PC-3 (cell line): ENCODE measurements around the gene TRAPPC11. TPM values are rescaled to one million over a fixed set of nuclear protein-coding genes. Genes with fewer than 3 reads are reported as not detected.

Experiments used
- ATAC-seq: fragments of 200-7000 bp; cut with Tn5 transposase; 2 replicates; pipeline ENCODE4 v1.9.1; 2020; ENCODE audit warnings: mild to moderate bottlenecking, moderate library complexity
- BruUV-seq: library from RNA; stranded (reverse); fragments of 400-500 nt; replicated peaks from 2 replicates; lab custom pipeline; 2021; lab: Mats Ljungman, UMichigan
- CTCF ChIA-PET: fragments of 300-600 bp; sonication (Branson Sonifier 250); formaldehyde crosslinking; loops from one replicate; lab custom pipeline; 2022; ENCODE audit warnings: antibody characterized with exemption; lab: Charles Lee
- POLR2A ChIA-PET: fragments of 300-600 bp; sonication (Branson Sonifier 250); formaldehyde crosslinking; loops from one replicate; lab custom pipeline; 2022; ENCODE audit warnings: antibody characterized with exemption; ENCODE audit not compliant: unreplicated experiment; lab: Charles Lee
- DNase-seq: peaks from one replicate; pipeline ENCODE4 v3.0.0-alpha.2; 2015
- H2AFZ ChIP-seq: fragments of 300-600 bp; sonication (generic); 2 replicates; pipeline ENCODE4 v1.6.0; 2016; ENCODE audit warnings: antibody characterized with exemption, low read length
- H3F3A ChIP-seq: fragments of 300-600 bp; sonication (generic); one replicate; pipeline ENCODE4 v1.6.0; 2017; ENCODE audit warnings: antibody characterized with exemption, low read length, control low read depth, mild to moderate bottlenecking; ENCODE audit not compliant: unreplicated experiment
- H3K27ac ChIP-seq: fragments of 300-600 bp; sonication (generic); 2 replicates; pipeline ENCODE4 v1.5.1; 2016; ENCODE audit warnings: mild to moderate bottlenecking, low read length
- H3K27me3 ChIP-seq: fragments of 300-600 bp; sonication (generic); 2 replicates; pipeline ENCODE4 v1.6.1; 2016; ENCODE audit warnings: low read length, mixed read lengths
- H3K36me3 ChIP-seq: fragments of 300-600 bp; sonication (generic); 2 replicates; pipeline ENCODE4 v1.6.1; 2016; ENCODE audit warnings: low read depth, mixed run types, low read length, mixed read lengths
- H3K4me1 ChIP-seq: fragments of 300-600 bp; sonication (generic); 2 replicates; pipeline ENCODE4 v1.5.1; 2016; ENCODE audit warnings: low read length; ENCODE audit not compliant: insufficient read depth
- H3K4me2 ChIP-seq: fragments of 300-600 bp; sonication (generic); 2 replicates; pipeline ENCODE4 v1.6.0; 2016; ENCODE audit warnings: low read length
- H3K4me3 ChIP-seq: fragments of 300-600 bp; sonication (generic); 2 replicates; pipeline ENCODE4 v1.5.1; 2016; ENCODE audit warnings: mild to moderate bottlenecking, low read length, mixed read lengths
- H3K79me2 ChIP-seq: fragments of 300-600 bp; sonication (generic); 2 replicates; pipeline ENCODE4 v1.6.1; 2017; ENCODE audit warnings: low read length, mixed read lengths
- H3K9ac ChIP-seq: fragments of 300-600 bp; sonication (generic); 2 replicates; pipeline ENCODE4 v1.6.0; 2016; ENCODE audit warnings: mild to moderate bottlenecking, low read length
- H3K9me2 ChIP-seq: fragments of 300-600 bp; sonication (generic); replicated peaks from 2 replicates; pipeline ENCODE4 v1.6.1; 2016; ENCODE audit warnings: mixed run types, low read length, mixed read lengths
- H3K9me3 ChIP-seq: fragments of 300-600 bp; sonication (generic); 2 replicates; pipeline ENCODE4 v1.6.1; 2016; ENCODE audit warnings: low read length, mixed read lengths
- H4K20me1 ChIP-seq: fragments of 300-600 bp; sonication (generic); 2 replicates; pipeline ENCODE4 v1.6.1; 2016; ENCODE audit warnings: low read length, mixed read lengths
- EZH2 ChIP-seq: fragments of 300-600 bp; sonication (generic); IDR thresholded peaks from one replicate; pipeline ENCODE4 v1.6.1; 2017; ENCODE audit warnings: antibody characterized with exemption, mild to moderate bottlenecking, low read length; ENCODE audit not compliant: unreplicated experiment
- EZH2phosphoT487 ChIP-seq: fragments of 300-600 bp; sonication (generic); IDR thresholded peaks from 2 replicates; pipeline ENCODE4 v1.6.1; 2018; ENCODE audit warnings: mild to moderate bottlenecking, antibody characterized with exemption, low read length, borderline replicate concordance
- intact Hi-C: fragments of 100-400 bp; cut with micrococcal nuclease; formaldehyde crosslinking; loops from 2 replicates; pipeline ENCODE4 v1.9.0; 2023
- total RNA-seq: library from RNA; depleted of rRNA; stranded (reverse); fragments of >200 nt; gene quantifications from 2 replicates; pipeline ENCODE4 v1.2.3, GENCODE V29; 2014; rRNA removed
- TF ChIP-seq, protein P1 (sequence below): fragments of 300-600 bp; sonication (generic); conservative IDR thresholded peaks from 2 replicates; pipeline ENCODE4 v1.5.1; 2017; ENCODE audit warnings: antibody characterized with exemption, low read depth, mild to moderate bottlenecking, low read length

TRAPPC11 gene
- total RNA-seq, 1 experiment from 2014 or later = 20.0 TPM

DNA sequence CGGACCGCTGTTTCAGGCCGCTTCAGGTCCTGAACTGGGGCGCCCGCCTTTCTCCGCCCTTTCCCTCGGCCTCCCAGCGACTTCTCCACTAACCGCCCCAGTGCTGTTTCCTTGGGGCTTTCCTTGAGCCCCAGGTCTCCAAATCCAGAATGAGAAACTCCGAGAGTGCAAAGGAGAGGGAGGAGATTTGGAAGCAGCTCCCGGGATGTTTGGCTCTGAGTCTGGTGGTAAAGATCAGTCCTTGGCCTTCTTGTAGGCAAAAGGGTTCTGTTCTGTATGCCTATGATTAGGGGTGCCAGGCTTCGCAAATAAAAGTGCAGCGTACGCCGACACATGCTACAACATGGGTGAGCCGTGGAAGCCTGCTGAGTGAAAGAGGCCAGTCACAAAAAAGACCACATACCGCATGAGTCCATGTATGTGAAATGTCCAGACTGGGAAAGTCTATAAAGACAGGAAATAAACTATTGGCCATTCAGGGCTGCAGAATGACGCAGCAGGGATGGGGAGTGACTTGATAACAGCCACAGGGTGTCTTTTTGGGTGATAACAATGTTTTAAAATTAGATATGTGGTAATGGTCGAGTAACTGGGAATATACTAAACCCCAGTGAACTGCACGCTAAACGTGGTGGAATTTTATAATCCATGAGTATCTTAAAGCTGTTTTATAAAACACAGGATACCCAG, 99.8 kb downstream of the TRAPPC11 start:
- Histone ChIP-seq H3K4me2 (no peak overlapping the region), H3K27me3 (no peaks in the 10 kb centered on the region), H3K4me3 (no peak overlapping the region), H3K36me3 (no peaks in the 10 kb centered on the region), H3K9me3 (no peaks in the 10 kb centered on the region), H2AFZ (peak overlapping the region; percentile 30; the same call in 1 of the 2 replicates), H3K79me2 (no peaks in the 10 kb centered on the region), H3K9ac (peak overlapping the region; percentile 20; the same call in 1 of the 2 replicates), H3K9me2 (no peaks in the 10 kb centered on the region), H4K20me1 (no peaks in the 10 kb centered on the region), H3K4me1 (peaks cover 26% of the 10 kb centered on the region), H3F3A (no peaks in the 10 kb centered on the region), H3K27ac (0 out of 2 replicates have a peak overlapping the region, but pooled peaks have one; percentile 20)
- ATAC-seq (no peak), DNase-seq (no peak)
- no TSS peak for BruUV-seq
- intact Hi-C loops = loop anchor here (10.0 kb wide), 1 partner anchor 284 kb away; no protein-coding TSS in a partner anchor
- ChIA-PET CTCF (no interaction called here), POLR2A (interaction anchor here (0.6 to 0.8 kb wide), 2 partner anchors 32 to 891 kb away, joined by 4 to 8 read pairs; no protein-coding TSS in a partner anchor)
- no peak for TF ChIP-seq EZH2
- TF ChIP-seq, protein P1, sequence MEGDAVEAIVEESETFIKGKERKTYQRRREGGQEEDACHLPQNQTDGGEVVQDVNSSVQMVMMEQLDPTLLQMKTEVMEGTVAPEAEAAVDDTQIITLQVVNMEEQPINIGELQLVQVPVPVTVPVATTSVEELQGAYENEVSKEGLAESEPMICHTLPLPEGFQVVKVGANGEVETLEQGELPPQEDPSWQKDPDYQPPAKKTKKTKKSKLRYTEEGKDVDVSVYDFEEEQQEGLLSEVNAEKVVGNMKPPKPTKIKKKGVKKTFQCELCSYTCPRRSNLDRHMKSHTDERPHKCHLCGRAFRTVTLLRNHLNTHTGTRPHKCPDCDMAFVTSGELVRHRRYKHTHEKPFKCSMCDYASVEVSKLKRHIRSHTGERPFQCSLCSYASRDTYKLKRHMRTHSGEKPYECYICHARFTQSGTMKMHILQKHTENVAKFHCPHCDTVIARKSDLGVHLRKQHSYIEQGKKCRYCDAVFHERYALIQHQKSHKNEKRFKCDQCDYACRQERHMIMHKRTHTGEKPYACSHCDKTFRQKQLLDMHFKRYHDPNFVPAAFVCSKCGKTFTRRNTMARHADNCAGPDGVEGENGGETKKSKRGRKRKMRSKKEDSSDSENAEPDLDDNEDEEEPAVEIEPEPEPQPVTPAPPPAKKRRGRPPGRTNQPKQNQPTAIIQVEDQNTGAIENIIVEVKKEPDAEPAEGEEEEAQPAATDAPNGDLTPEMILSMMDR = no peak
- no peak for TF ChIP-seq EZH2phosphoT487

DNA sequence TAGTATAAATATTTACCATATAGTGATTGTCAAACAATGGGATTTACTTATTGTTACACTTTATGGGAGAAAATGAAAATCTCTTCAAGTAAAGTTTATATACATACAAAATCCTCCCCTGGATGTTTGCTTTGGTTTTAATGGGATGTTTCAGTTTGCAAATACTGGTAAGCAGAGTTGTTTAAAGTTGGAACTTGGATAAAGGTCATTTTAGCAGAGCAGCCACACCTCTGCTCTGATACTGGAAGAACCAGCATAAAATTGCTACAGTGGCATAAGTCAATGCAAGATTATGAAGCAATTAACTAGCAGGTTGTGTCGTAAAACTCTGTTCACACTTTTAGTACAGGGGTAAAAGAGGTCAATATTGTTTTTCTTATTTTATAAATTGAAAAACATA, 101.2 kb downstream of the TRAPPC11 start:
- Histone ChIP-seq H2AFZ (no peak overlapping the region), H3K4me1 (peaks cover 26% of the 10 kb centered on the region), H3F3A (no peaks in the 10 kb centered on the region), H3K4me3 (no peak overlapping the region), H3K4me2 (peak overlapping the region; percentile 6; the same call in 1 of the 2 replicates), H3K9me2 (no peaks in the 10 kb centered on the region), H3K27me3 (no peaks in the 10 kb centered on the region), H3K27ac (peak overlapping the region; percentile 59), H3K9me3 (no peaks in the 10 kb centered on the region), H3K36me3 (no peaks in the 10 kb centered on the region), H3K9ac (no peak overlapping the region), H4K20me1 (no peaks in the 10 kb centered on the region), H3K79me2 (no peaks in the 10 kb centered on the region)
- DNase-seq (peak; percentile 74), ATAC-seq (peak; percentile 85)
- ChIA-PET CTCF (no interaction called here), POLR2A (interaction anchor here (0.6 kb wide), 1 partner anchor 158 kb away, joined by 8 read pairs; no protein-coding TSS in a partner anchor)
- no TSS peak for BruUV-seq
- intact Hi-C loops = loop anchor here (1.0 to 5.0 kb wide), 3 partner anchors 9 to 103 kb away; partner anchors contain the start of genes RWDD4 and TRAPPC11
- no peak for TF ChIP-seq EZH2phosphoT487

Other genes starting within 250 kb of the TRAPPC11 start
- 21.2 and 31.5 TPM in 2 replicates for gene CDKN2AIP, start 214.7 kb upstream of the TRAPPC11 start, total RNA-seq
- gene ING2, start 154.2 kb upstream of the TRAPPC11 start, total RNA-seq = 12.4 and 17.3 TPM in 2 replicates
- 22.6 and 29.6 TPM in 2 replicates for gene RWDD4, start 108 bp upstream of the TRAPPC11 start, total RNA-seq
- gene STOX2, start 246.0 kb downstream of the TRAPPC11 start, total RNA-seq = 2.1 and 3.6 TPM in 2 replicates